CD4-positive, alpha-beta T cell treated with Interleukin-6 for 4 hours (primary cell): ENCODE results near the gene DLX3.
A peak's percentile ranks its signal among the peaks of the same experiment; 100 is the strongest.

ENCODE experiments used
- DNase-seq: peaks from one replicate; pipeline ENCODE4 v3.0.0-alpha.2; 2020; ENCODE audit warnings: mixed read lengths

Gene DLX3

GRCh38 chr17:50022463-50023130, 27.6 kb upstream of the DLX3 start:
- no peak for DNase-seq

GRCh38 chr17:50021681-50022370, 26.8 kb upstream of the DLX3 start:
- no peak for DNase-seq

GRCh38 chr17:50020841-50021599, 26.0 kb upstream of the DLX3 start:
- no peak for DNase-seq

- no peak for DNase-seq
Measured at GRCh38 chr17:50018909-50019308, 23.9 kb upstream of the DLX3 start.

GRCh38 chr17:50015146-50015545, 20.1 kb upstream of the DLX3 start:
- DNase-seq, result no peak

GRCh38 chr17:50014471-50015088, 19.6 kb upstream of the DLX3 start:
- no peak for DNase-seq

- no peak for DNase-seq
Measured at GRCh38 chr17:50013079-50013478, 18.1 kb upstream of the DLX3 start.

- no peak for DNase-seq
Measured at GRCh38 chr17:50009282-50009681, 14.3 kb upstream of the DLX3 start.

GRCh38 chr17:50003911-50004310, 8.9 kb upstream of the DLX3 start:
- DNase-seq, result no peak

GRCh38 chr17:49998836-49999511, 4.0 kb upstream of the DLX3 start:
- DNase-seq, result no peak

GRCh38 chr17:49997773-49998703, 3.0 kb upstream of the DLX3 start:
- DNase-seq, result peak; percentile 87

- DNase-seq, result no peak
Measured at GRCh38 chr17:49997301-49997650, 2.3 kb upstream of the DLX3 start.

- DNase-seq, result peak; percentile 72
Measured at GRCh38 chr17:49996495-49997300, 1.7 kb upstream of the DLX3 start.

GRCh38 chr17:49996121-49996494, 1.1 kb upstream of the DLX3 start:
- no peak for DNase-seq

- no peak for DNase-seq
Measured at GRCh38 chr17:49994085-49995054, 654 bp downstream of the DLX3 start.

- peak; percentile 56 for DNase-seq
Measured at GRCh38 chr17:49993423-49994060, 1.5 kb downstream of the DLX3 start.

GRCh38 chr17:49992933-49993422, 2.0 kb downstream of the DLX3 start:
- DNase-seq, result no peak

- no peak for DNase-seq
Measured at GRCh38 chr17:49992191-49992932, 2.7 kb downstream of the DLX3 start.
